Testis (tissue), 2 donors: ENCODE measurements around the gene STAP2.

Experiments used
- POLR2A ChIP-seq: fragments of 450-650 bp; IDR thresholded peaks from one replicate; pipeline ENCODE4 v1.6.1; 2017; ENCODE audit warnings: antibody characterized with exemption, mild to moderate bottlenecking, moderate library complexity
- TF ChIP-seq, protein P1 (sequence below), 3 experiments: fragments of 450-650 bp in 2 of 3; fragments of 200-600 bp in 1 of 3; sonication (generic) in 1 of 3; IDR thresholded peaks; one replicate each; pipeline ENCODE4 v1.5.1; 2016 to 2019; ENCODE audit warnings: antibody characterized with exemption in 3 of 3, mild to moderate bottlenecking in 2 of 3, moderate library complexity in 1 of 3

- no peak for TF ChIP-seq POLR2A
- TF ChIP-seq, protein P1, sequence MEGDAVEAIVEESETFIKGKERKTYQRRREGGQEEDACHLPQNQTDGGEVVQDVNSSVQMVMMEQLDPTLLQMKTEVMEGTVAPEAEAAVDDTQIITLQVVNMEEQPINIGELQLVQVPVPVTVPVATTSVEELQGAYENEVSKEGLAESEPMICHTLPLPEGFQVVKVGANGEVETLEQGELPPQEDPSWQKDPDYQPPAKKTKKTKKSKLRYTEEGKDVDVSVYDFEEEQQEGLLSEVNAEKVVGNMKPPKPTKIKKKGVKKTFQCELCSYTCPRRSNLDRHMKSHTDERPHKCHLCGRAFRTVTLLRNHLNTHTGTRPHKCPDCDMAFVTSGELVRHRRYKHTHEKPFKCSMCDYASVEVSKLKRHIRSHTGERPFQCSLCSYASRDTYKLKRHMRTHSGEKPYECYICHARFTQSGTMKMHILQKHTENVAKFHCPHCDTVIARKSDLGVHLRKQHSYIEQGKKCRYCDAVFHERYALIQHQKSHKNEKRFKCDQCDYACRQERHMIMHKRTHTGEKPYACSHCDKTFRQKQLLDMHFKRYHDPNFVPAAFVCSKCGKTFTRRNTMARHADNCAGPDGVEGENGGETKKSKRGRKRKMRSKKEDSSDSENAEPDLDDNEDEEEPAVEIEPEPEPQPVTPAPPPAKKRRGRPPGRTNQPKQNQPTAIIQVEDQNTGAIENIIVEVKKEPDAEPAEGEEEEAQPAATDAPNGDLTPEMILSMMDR (IDR thresholded peaks at IDR 0.05) = no peak
These were observed 40.3 kb upstream of the STAP2 start for GRCh38 chr19:4378886-4379285.
